ENCODE measurements around the gene PDCD7. TPM values are rescaled to one million over a fixed set of nuclear protein-coding genes. Genes with fewer than 3 reads are reported as not detected.
"Not testable (repeated sequence)": the region's sequence is repeated elsewhere in the genome, so short reads cannot be mapped to it uniquely, and the experiment has no call there.

PDCD7 gene
- 10 to 100 TPM in 1 of 2 donors, 1 to 10 TPM in 1; 8.9 to 13.3 TPM for total RNA-seq

- Histone ChIP-seq H3K4me3 (peak within 1 kb of the TSS; percentile 93 to 95), H3K4me1 (peaks cover 0 to 28% of the 10 kb centered on the region in 2 donors), H3K36me3 (peaks cover 7% of the 10 kb centered on the region), H3K27ac (peak within 1 kb of the TSS; percentile 84 to 85), H3K27me3 (no peaks in the 10 kb centered on the region), H3K9me3 (no peaks in the 10 kb centered on the region)
- TF ChIP-seq CTCF (IDR thresholded peaks at IDR 0.05), result no peak
- DNase-seq (ENCODE audit: low spot score), result peak; percentile 87
Observed at GRCh38 chr15:65133548-65134200, at the start of gene PDCD7. Gene PDCD7 (minus strand): TSS chr15:65133808. CDS start chr15:65133781, 27 bp downstream.

GRCh38 chr15:65182538-65182937 lies 48.9 kb upstream of the PDCD7 start:
- Histone ChIP-seq H3K9me3 (no peaks in the 10 kb centered on the region), H3K27me3 (no peaks in the 10 kb centered on the region), H3K36me3 (peaks cover 24% of the 10 kb centered on the region), H3K27ac (no peak overlapping the region), H3K4me1 (peaks cover 0 to 37% of the 10 kb centered on the region in 2 donors), H3K4me3 (no peak overlapping the region)
- no peak for TF ChIP-seq CTCF (IDR thresholded peaks at IDR 0.05)
- no peak for DNase-seq (ENCODE audit: low spot score)

DNA sequence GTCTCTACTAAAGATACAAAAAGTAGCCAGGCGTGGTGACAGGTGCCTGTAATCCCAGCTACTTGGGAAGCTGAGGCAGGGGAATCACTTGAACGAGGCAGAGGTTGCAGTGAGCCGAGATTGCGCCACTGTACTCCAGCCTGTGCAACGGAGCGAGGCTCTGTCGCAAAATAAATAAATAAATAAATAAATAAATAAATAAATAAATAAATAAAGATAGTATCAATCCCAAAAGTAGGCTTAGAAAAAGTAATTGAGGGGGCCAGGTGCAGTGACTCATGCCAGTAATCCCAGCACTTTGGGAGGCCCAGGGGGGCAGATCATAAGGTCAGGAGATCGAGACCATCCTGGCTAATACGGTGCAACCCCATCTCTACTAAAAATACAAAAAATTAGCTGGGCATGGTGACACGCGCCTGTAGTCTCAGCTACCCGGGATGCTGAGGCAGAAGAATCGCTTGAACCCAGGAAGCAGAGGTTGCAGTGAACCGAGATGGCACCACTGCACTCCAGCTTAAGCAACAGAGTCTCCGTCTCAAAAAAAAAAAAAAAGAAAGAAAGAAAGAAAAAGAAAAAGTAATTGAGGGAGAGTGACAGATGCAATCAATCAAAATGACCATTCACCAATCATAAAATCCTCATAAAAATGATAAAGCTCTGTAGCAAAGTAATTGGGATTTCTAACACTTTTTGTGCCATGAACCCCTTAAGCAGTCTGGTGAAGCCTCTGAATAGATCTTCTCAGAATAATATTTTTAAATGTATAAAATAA lies 48.2 kb upstream of the PDCD7 start:
- H3K4me3 ChIP-seq; H3K27ac ChIP-seq; DNase-seq (ENCODE audit: low spot score); H3K27me3 ChIP-seq; H3K9me3 ChIP-seq: not testable (repeated sequence)
- H3K36me3 ChIP-seq, result peaks cover 31% of the 10 kb centered on the region
- peaks cover 0 to 37% of the 10 kb centered on the region in 2 donors for H3K4me1 ChIP-seq

DNA sequence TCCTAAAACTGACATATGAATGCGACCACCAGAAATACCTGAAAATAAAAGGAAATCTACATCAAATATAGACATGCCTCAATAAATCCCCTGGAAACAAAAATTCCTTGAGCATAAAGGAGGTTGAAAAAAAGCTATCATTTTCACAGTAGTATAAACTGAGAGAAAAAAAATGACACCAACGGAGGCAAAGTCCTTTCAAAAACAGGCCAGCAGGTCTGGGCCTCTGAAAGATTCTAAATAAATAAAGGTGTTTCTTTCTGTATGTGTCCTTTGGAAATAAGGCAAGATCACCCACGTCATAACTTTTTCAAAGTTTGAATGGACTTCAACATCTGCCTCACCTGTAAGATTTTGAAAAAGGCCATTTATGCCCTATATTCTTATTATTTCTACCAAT lies 46.6 kb upstream of the PDCD7 start:
- Histone ChIP-seq H3K4me3 (no peak overlapping the region), H3K27ac (no peak overlapping the region), H3K27me3 (no peaks in the 10 kb centered on the region), H3K36me3 (peaks cover 34% of the 10 kb centered on the region), H3K9me3 (no peaks in the 10 kb centered on the region), H3K4me1 (peaks cover 0 to 33% of the 10 kb centered on the region in 2 donors)
- no peak for DNase-seq (ENCODE audit: low spot score)
- TF ChIP-seq CTCF (IDR thresholded peaks at IDR 0.05), result no peak

DNA sequence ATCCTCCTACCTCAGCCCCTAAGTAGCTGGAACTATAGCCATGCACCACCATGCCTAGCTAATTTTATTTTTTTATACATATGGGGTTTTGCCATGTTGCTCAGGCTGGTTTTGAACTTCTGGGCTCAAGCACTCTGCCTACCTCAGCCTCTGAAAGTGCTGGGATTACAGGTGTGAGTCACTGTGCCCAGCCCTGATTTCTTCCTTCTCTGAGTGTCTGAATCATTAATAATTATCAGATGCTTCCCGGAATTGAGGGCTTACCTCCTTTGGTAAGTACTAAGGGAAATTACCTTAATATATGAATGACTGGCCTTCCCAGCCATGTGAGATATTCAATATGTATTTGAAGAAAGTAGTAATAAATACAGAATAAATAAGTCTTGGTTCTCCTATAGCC lies 44.3 kb upstream of the PDCD7 start:
- DNase-seq (ENCODE audit: low spot score), result no peak
- TF ChIP-seq CTCF (IDR thresholded peaks at IDR 0.05), result no peak
- Histone ChIP-seq H3K4me1 (peaks cover 0 to 20% of the 10 kb centered on the region in 2 donors), H3K27ac (no peak overlapping the region), H3K27me3 (no peaks in the 10 kb centered on the region), H3K9me3 (no peaks in the 10 kb centered on the region), H3K36me3 (peaks cover 52% of the 10 kb centered on the region), H3K4me3 (no peak overlapping the region)

DNA sequence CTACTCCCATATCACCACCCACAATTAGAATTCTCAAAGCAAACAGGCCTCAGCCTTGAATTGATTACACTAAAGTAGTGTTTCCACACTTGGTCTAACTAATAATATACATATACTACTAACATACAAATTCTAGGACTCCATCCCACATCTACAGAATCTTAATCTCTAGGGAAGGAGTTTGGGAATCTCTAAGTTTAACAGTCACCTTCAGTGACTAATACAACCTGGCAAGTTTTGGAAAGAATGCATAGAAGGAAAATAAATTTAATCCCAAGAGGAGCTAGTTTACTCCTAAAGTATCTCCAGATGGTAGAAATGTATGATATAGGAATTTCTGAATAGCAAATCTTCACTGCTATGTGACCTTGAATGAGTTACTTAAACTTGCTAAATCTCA lies 42.4 kb upstream of the PDCD7 start:
- H3K27ac ChIP-seq, result no peak overlapping the region
- TF ChIP-seq CTCF (IDR thresholded peaks at IDR 0.05), result no peak

More for the DNA sequence above, 42.4 kb upstream of the PDCD7 start:
- no peaks in the 10 kb centered on the region for H3K27me3 ChIP-seq
- H3K4me3 ChIP-seq, result no peak overlapping the region
- peaks cover 67% of the 10 kb centered on the region for H3K36me3 ChIP-seq
- no peaks in the 10 kb centered on the region for H3K9me3 ChIP-seq
- peaks cover 0 to 6% of the 10 kb centered on the region in 2 donors for H3K4me1 ChIP-seq
- DNase-seq (ENCODE audit: low spot score), result no peak

Measured in right atrium auricular region (tissue), 2 donors.